Neural cell (in vitro differentiated cells): Measurements from ENCODE around the gene TMEM171.

Source experiments
- CTCF ChIP-seq: fragments of 450-650 bp; IDR thresholded peaks from 2 replicates; pipeline ENCODE4 v1.5.1; 2014; ENCODE audit warnings: antibody characterized with exemption, mild to moderate bottlenecking, moderate library complexity; ENCODE audit not compliant: poor library complexity, severe bottlenecking
- EP300 ChIP-seq: fragments of 450-650 bp; conservative IDR thresholded peaks from 2 replicates; pipeline ENCODE4 v1.6.1; 2014; ENCODE audit warnings: antibody characterized with exemption, mild to moderate bottlenecking, moderate library complexity; ENCODE audit not compliant: poor library complexity, severe bottlenecking
- EZH2 ChIP-seq: fragments of 200-600, 300-800 bp; shearing (Covaris generic), sonication (generic); IDR thresholded peaks from 2 replicates; pipeline ENCODE4 v1.6.1; 2014; ENCODE audit warnings: antibody characterized with exemption, low read length, borderline replicate concordance, mild to moderate bottlenecking; ENCODE audit not compliant: insufficient read depth, poor library complexity, severe bottlenecking
- POLR2AphosphoS5 ChIP-seq: IDR thresholded peaks from 2 replicates; pipeline ENCODE4 v1.6.1; 2012
- TAF1 ChIP-seq: IDR thresholded peaks from 2 replicates; pipeline ENCODE4 v1.6.1; 2012; ENCODE audit warnings: low read depth

GRCh38 chr5:73104326-73104725 lies 16.0 kb upstream of the TMEM171 start:
- TF ChIP-seq EZH2 (no peak), CTCF (no peak), EP300 (no peak), TAF1 (no peak), POLR2AphosphoS5 (no peak)
